WTC11 (cell line): ENCODE measurements around the gene ARHGAP26. TPM values are rescaled to one million over a fixed set of nuclear protein-coding genes. Genes with fewer than 3 reads are reported as not detected.

Experiments used
- ATAC-seq: fragments of 200-7000 bp; cut with Tn5 transposase; 2 replicates; pipeline ENCODE4 v1.10.0; 2021; ENCODE audit warnings: mild to moderate bottlenecking, moderate library complexity
- CTCF ChIA-PET: fragments of 300-600 bp; sonication (Branson Sonifier 250); formaldehyde crosslinking; loops from one replicate; lab custom pipeline; 2021; ENCODE audit warnings: antibody characterized with exemption; lab: Charles Lee
- POLR2A ChIA-PET: fragments of 350-600 bp; sonication (Branson Sonifier 250); formaldehyde crosslinking; loops from one replicate; lab custom pipeline; 2021; ENCODE audit warnings: antibody characterized with exemption; lab: Charles Lee
- DNase-seq: peaks from one replicate; pipeline ENCODE4 v3.0.0; 2021; ENCODE audit warnings: low spot score
- H3K27ac Mint-ChIP-seq: 2 replicates; pipeline ENCODE4 v1.8.0; 2021; ENCODE audit warnings: mixed read lengths
- H3K27me3 Mint-ChIP-seq: 2 replicates; pipeline ENCODE4 v1.8.0; 2021; ENCODE audit warnings: low read depth, mild to moderate bottlenecking, moderate library complexity, mixed read lengths
- H3K36me3 Mint-ChIP-seq: 2 replicates; pipeline ENCODE4 v1.8.0; 2021; ENCODE audit warnings: mixed read lengths
- H3K4me1 Mint-ChIP-seq: 2 replicates; pipeline ENCODE4 v1.8.0; 2022; ENCODE audit warnings: mixed read lengths
- H3K4me3 Mint-ChIP-seq: 2 replicates; pipeline ENCODE4 v1.8.0; 2021; ENCODE audit warnings: mild to moderate bottlenecking, moderate library complexity, mixed read lengths
- H3K9me3 Mint-ChIP-seq: 2 replicates; pipeline ENCODE4 v1.8.0; 2021; ENCODE audit warnings: mixed read lengths
- ARID4B ChIP-seq: sonication (generic); formaldehyde crosslinking; IDR thresholded peaks from 2 replicates; pipeline ENCODE4 v1.8.0; 2023; ENCODE audit warnings: missing genetic modification reagents, mild to moderate bottlenecking, borderline replicate concordance
- ATF1 ChIP-seq: sonication (generic); formaldehyde crosslinking; IDR thresholded peaks from 2 replicates; pipeline ENCODE4 v1.8.1; 2023; ENCODE audit warnings: mild to moderate bottlenecking, moderate library complexity, missing genetic modification reagents
- EMX1 ChIP-seq: fragments of 250-450 bp; sonication (Bioruptor Pico); IDR thresholded peaks from 2 replicates; pipeline ENCODE4 v1.8.0; 2021; ENCODE audit warnings: mild to moderate bottlenecking
- ETV6 ChIP-seq: sonication (generic); formaldehyde crosslinking; IDR thresholded peaks from 2 replicates; pipeline ENCODE4 v1.8.1; 2022; ENCODE audit warnings: mild to moderate bottlenecking, missing genetic modification reagents
- GRHL2 ChIP-seq: fragments of 250-450 bp; sonication (Bioruptor Pico); IDR thresholded peaks from 2 replicates; pipeline ENCODE4 v1.8.0; 2022; ENCODE audit warnings: mild to moderate bottlenecking, moderate library complexity; ENCODE audit not compliant: insufficient replicate concordance, severe bottlenecking
- IRF2 ChIP-seq: sonication (generic); formaldehyde crosslinking; IDR thresholded peaks from 2 replicates; pipeline ENCODE4 v1.8.0; 2022; ENCODE audit warnings: low read depth, missing genetic modification reagents, borderline replicate concordance
- JUN ChIP-seq: sonication (generic); formaldehyde crosslinking; IDR thresholded peaks from 2 replicates; pipeline ENCODE4 v1.8.0; 2023; ENCODE audit warnings: mild to moderate bottlenecking, missing genetic modification reagents
- KAT7 ChIP-seq: sonication (generic); formaldehyde crosslinking; IDR thresholded peaks from 2 replicates; pipeline ENCODE4 v1.8.1; 2023; ENCODE audit warnings: missing genetic modification reagents, mild to moderate bottlenecking, borderline replicate concordance
- MXD4 ChIP-seq: fragments of 250-450 bp; sonication (Bioruptor Pico); IDR thresholded peaks from 2 replicates; pipeline ENCODE4 v1.8.0; 2021; ENCODE audit warnings: mild to moderate bottlenecking, moderate library complexity, borderline replicate concordance
- NFATC4 ChIP-seq: fragments of 250-450 bp; sonication (Bioruptor Pico); IDR thresholded peaks from 2 replicates; pipeline ENCODE4 v1.9.0; 2021; ENCODE audit warnings: mild to moderate bottlenecking
- RORB ChIP-seq: fragments of 250-450 bp; sonication (Bioruptor Pico); IDR thresholded peaks from 2 replicates; pipeline ENCODE4 v1.9.0; 2021; ENCODE audit warnings: mild to moderate bottlenecking
- SMAD3 ChIP-seq: sonication (generic); formaldehyde crosslinking; IDR thresholded peaks from 2 replicates; pipeline ENCODE4 v1.8.0; 2022; ENCODE audit warnings: missing genetic modification reagents, mild to moderate bottlenecking, borderline replicate concordance
- TEAD1 ChIP-seq: sonication (generic); formaldehyde crosslinking; IDR thresholded peaks from 2 replicates; pipeline ENCODE4 v1.8.0; 2022; ENCODE audit warnings: mild to moderate bottlenecking, missing genetic modification reagents
- TEAD4 ChIP-seq: sonication (generic); formaldehyde crosslinking; IDR thresholded peaks from 2 replicates; pipeline ENCODE4 v1.8.0; 2022; ENCODE audit warnings: mild to moderate bottlenecking, missing genetic modification reagents
- TP53 ChIP-seq: sonication (generic); formaldehyde crosslinking; IDR thresholded peaks from 2 replicates; pipeline ENCODE4 v1.8.1; 2023; ENCODE audit warnings: mild to moderate bottlenecking, missing genetic modification reagents
- USF1 ChIP-seq: sonication (generic); formaldehyde crosslinking; IDR thresholded peaks from 2 replicates; pipeline ENCODE4 v1.8.0; 2022; ENCODE audit warnings: mild to moderate bottlenecking, missing genetic modification reagents
- USF2 ChIP-seq: sonication (generic); formaldehyde crosslinking; IDR thresholded peaks from 2 replicates; pipeline ENCODE4 v1.8.1; 2023; ENCODE audit warnings: mild to moderate bottlenecking, missing genetic modification reagents, moderate library complexity
- ZBTB21 ChIP-seq: sonication (generic); formaldehyde crosslinking; IDR thresholded peaks from 2 replicates; pipeline ENCODE4 v1.8.1; 2023; ENCODE audit warnings: mild to moderate bottlenecking, missing genetic modification reagents, borderline replicate concordance
- ZMAT4 ChIP-seq: fragments of 250-450 bp; sonication (Bioruptor Pico); IDR thresholded peaks from 2 replicates; pipeline ENCODE4 v1.9.0; 2021; ENCODE audit warnings: mild to moderate bottlenecking
- ZNF121 ChIP-seq: sonication (generic); formaldehyde crosslinking; IDR thresholded peaks from 2 replicates; pipeline ENCODE4 v1.8.0; 2023; ENCODE audit warnings: missing genetic modification reagents
- ZNF317 ChIP-seq: sonication (generic); formaldehyde crosslinking; IDR thresholded peaks from 2 replicates; pipeline ENCODE4 v1.8.1; 2023; ENCODE audit warnings: low read depth, mild to moderate bottlenecking, moderate library complexity, missing genetic modification reagents, borderline replicate concordance
- ZNF416 ChIP-seq: fragments of 250-450 bp; sonication (Bioruptor Pico); IDR thresholded peaks from 2 replicates; pipeline ENCODE4 v1.9.0; 2021; ENCODE audit warnings: mild to moderate bottlenecking, inconsistent platforms
- ZSCAN18 ChIP-seq: fragments of 250-450 bp; sonication (Bioruptor Pico); IDR thresholded peaks from 2 replicates; pipeline ENCODE4 v2.1.2; 2022; ENCODE audit warnings: mild to moderate bottlenecking, moderate library complexity
- total RNA-seq: library from RNA; stranded (reverse); gene quantifications from 3 replicates; pipeline ENCODE4 v1.2.3, GENCODE V29; 2021

The ARHGAP26 gene
- total RNA-seq, 1 experiment from 2014 or later = 22.3 TPM

GRCh38 chr5:143179126-143179740, 409.1 kb downstream of the ARHGAP26 start:
- H3K4me3 Mint-ChIP-seq = no peak overlapping the region
- H3K4me1 Mint-ChIP-seq = peaks cover 10% of the 10 kb centered on the region
- TF ChIP-seq ZNF317 (CRISPR knock-in tag) = no peak
- TF ChIP-seq ZNF121 = no peak
- no peak for TF ChIP-seq USF1 (CRISPR knock-in tag)
- no peak for TF ChIP-seq ZMAT4 (CRISPR knock-in tag)
- no peak for TF ChIP-seq TEAD4
- no peak for TF ChIP-seq ZSCAN18 (CRISPR knock-in tag)
- TF ChIP-seq NFATC4 (CRISPR knock-in tag) = no peak
- TF ChIP-seq JUN (CRISPR knock-in tag) = no peak
- no peak for TF ChIP-seq TEAD1 (CRISPR knock-in tag)
- TF ChIP-seq IRF2 (CRISPR knock-in tag) = no peak
- no peak for TF ChIP-seq ETV6 (CRISPR knock-in tag)
- TF ChIP-seq TP53 = no peak
- TF ChIP-seq RORB (CRISPR knock-in tag) = no peak
- TF ChIP-seq ZNF416 (CRISPR knock-in tag) = no peak
- TF ChIP-seq SMAD3 = no peak
- no peak for TF ChIP-seq ATF1
- no peak for TF ChIP-seq ARID4B (CRISPR knock-in tag)
- DNase-seq (no peak), ATAC-seq (no peak)
- CTCF ChIA-PET = no interaction called here
- no peak overlapping the region for H3K27ac Mint-ChIP-seq
- H3K27me3 Mint-ChIP-seq = no peaks in the 10 kb centered on the region
- POLR2A ChIA-PET = interaction anchor here (0.6 kb wide), 1 partner anchor 19 kb away, joined by 3 read pairs; no protein-coding TSS in a partner anchor
- peaks cover 4% of the 10 kb centered on the region for H3K9me3 Mint-ChIP-seq
- H3K36me3 Mint-ChIP-seq = peaks cover 7% of the 10 kb centered on the region

DNA sequence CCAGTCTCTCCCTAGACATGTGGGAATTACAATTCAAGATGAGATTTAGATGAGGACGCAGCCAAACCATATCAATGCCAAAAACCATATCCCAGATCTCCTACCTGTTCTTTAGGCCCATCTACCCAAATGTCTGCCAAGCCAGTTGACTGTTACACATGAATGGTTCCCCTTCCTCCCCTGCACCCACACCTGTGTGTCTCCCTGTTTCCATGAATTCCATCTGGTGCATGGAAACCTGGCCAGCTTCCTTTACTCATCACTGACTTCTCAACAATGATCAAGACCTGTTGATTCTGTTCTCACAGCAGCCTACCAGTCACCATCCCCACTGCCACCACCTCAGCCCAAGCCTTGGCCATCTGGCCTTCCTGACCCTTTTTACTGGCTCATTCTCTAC, 410.6 kb downstream of the ARHGAP26 start:
- H3K4me1 Mint-ChIP-seq = no peaks in the 10 kb centered on the region
- ChIA-PET POLR2A (no interaction called here), CTCF (no interaction called here)
- no peak for DNase-seq
- no peak for ATAC-seq
- H3K4me3 Mint-ChIP-seq = no peak overlapping the region
- H3K27ac Mint-ChIP-seq = no peak overlapping the region; the same call in 1 of the 2 replicates
- H3K27me3 Mint-ChIP-seq = no peaks in the 10 kb centered on the region
- peaks cover 4% of the 10 kb centered on the region for H3K9me3 Mint-ChIP-seq
- no peak for TF ChIP-seq MXD4
- TF ChIP-seq ZBTB21 (CRISPR knock-in tag) = no peak
- no peak for TF ChIP-seq KAT7 (CRISPR knock-in tag)
- no peak for TF ChIP-seq EMX1 (CRISPR knock-in tag)
- no peak for TF ChIP-seq ZSCAN18 (CRISPR knock-in tag)
- TF ChIP-seq GRHL2 (CRISPR knock-in tag) = no peak
- no peak for TF ChIP-seq USF2
- peaks cover 7% of the 10 kb centered on the region for H3K36me3 Mint-ChIP-seq
